Adipose tissue (tissue), 3 donors: Measurements from ENCODE around the gene RCSD1. TPM values are rescaled to one million over a fixed set of nuclear protein-coding genes. Genes with fewer than 3 reads are reported as not detected.
"Not testable (repeated sequence)": the region's sequence is repeated elsewhere in the genome, so short reads cannot be mapped to it uniquely, and the experiment has no call there.

Source experiments
- H3K27ac ChIP-seq: one replicate; pipeline ENCODE4 v1.5.1; 2013; ENCODE audit warnings: low read depth, low read length
- WGBS, 3 donors: extraction: QIAGEN DNeasy Blood & Tissue Kit; methylation state at CpG; one replicate each; pipeline ENCODE4 v1.1.7; 2013; 5-methylcytosine and 5-hydroxymethylcytosine counted together
- polyA plus RNA-seq, 3 donors: library from polyadenylated mRNA; stranded (reverse); fragments of 200-250 nt; gene quantifications; one replicate each; pipeline ENCODE4 v1.2.3, GENCODE V29; 2013
- donor health status: healthy with polysubstance abuse.
- donor health status: Bipolar disorder and iron deficiency.
- donor health status: healthy.

The RCSD1 gene, protein sequence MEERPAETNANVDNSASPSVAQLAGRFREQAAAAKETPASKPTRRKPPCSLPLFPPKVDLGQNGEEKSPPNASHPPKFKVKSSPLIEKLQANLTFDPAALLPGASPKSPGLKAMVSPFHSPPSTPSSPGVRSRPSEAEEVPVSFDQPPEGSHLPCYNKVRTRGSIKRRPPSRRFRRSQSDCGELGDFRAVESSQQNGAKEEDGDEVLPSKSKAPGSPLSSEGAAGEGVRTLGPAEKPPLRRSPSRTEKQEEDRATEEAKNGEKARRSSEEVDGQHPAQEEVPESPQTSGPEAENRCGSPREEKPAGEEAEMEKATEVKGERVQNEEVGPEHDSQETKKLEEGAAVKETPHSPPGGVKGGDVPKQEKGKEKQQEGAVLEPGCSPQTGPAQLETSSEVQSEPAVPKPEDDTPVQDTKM
- 10 to 100 TPM in 1 of 3 donors, 1 to 10 TPM in 2; 2.2 to 13.5 (median 6.7) TPM for polyA plus RNA-seq

DNA sequence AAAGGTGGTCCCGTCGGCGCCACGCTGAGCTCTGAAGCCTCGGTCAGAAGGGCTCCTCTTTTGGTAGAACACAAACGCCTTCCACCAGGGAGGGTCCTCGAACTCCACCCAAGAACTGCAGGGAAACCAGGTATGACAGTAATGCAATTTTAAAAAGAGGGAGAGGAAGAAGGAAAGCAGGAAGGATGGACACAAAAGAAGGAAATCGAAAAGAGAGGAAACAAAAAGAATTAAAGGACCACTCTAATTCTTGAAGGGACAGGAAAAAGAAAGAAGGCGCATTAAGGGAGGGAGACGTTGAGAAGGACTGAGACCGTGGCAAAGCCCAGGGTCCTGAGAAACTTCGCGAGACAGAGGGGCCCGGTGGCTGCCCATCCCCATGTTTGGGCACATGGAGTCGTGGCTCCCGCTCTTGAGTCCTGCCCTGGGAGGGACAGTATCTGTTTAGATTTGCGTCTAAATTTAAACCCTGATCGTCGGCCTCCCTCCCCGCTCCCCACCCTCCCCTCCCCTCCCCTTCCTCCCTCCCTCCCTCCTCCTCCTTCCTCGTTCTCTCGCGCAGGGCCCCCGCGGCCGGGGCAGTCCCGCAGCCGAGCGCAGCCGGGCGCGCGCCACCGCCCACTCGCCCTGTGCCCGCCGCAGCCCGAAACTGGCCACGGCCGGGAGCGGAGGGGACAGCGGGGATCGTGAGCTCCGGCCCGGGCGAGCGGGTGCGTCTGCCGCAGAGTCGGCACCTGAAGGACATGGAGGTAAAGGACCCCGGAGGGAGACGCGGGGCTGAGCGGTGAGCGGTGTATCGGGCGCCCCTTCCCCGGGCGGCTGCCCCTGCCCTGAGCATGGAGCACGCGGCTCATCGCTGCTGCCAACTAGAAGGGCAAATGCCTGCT is at the start of gene RCSD1:
TSS of gene RCSD1 (plus strand) at position 552 of the 887 bp plus-strand sequence. CDS start at position 744, 192 bp downstream.
- WGBS, 3 donors = 5 to 11% (median 6%) methylated on average over 39 to 62 of the region's 62 CpGs

DNA sequence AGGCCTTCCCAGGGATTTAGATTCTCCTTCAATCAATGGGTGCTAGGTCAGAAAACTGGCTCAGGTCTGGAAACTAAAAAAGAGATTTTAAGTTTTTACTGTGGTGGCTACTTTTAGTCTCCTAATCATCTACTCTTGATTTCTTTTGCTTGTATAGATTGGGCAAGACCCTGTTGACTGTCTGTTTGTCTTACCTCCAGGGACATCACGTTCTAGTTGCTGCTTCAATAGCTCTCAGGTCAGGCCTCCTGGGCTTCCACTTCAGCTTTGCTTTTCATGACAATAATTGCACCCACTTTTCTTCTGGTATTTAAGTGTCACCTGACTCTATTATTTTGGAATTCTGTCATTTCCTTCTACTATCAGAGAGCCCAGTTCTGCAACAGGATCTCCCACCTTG is 48.0 kb upstream of the RCSD1 start:
- 82 to 100% (median 92%) methylated on average over 1 of the region's 1 CpG for WGBS, 3 donors
- no peak overlapping the region for H3K27ac ChIP-seq

More for the DNA sequence above, at the start of gene RCSD1:
- H3K27ac ChIP-seq = no peak within 1 kb of the TSS

DNA sequence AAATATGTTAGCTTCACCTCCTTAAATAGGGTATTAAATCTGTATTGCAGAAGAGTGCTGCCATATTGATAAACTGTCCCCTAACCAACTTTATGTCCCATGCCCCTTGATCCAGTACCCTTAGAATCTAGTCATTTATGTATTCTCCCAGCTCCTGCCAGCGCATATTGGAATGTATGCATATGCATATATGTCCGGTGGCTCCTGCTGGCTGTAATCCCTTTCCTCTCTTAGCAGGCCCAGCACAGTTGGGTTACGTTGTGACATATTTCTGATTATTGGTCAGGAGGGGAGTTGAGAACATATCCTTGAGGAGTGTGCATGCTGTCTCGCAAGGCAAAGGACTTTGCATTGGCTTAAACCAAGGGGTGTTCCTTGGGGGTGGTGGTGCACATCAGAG is 47.3 kb upstream of the RCSD1 start:
- WGBS, 3 donors = 97 to 98% (median 97%) methylated on average over 4 of the region's 4 CpGs

DNA sequence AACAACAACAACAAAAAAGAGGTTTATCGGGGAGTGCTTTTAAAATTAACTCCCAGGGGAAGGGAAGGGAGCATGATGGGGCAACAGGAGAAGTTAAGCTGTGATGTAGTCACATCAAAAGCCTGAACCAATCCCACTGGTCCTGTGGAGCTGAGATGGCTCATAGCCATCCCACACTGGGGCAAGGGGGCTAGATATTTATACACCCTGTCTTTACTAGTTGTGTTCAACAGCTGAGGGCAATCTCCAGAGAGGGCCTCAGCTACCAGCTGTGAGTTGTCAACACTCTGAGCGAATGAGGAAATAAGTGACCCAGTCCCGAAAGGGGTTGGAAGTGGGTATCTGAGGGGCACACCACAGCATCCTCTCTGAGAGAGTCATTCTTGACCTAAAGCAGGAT is 45.5 kb upstream of the RCSD1 start:
- no peak overlapping the region for H3K27ac ChIP-seq
- WGBS, 3 donors = 76 to 83% (median 80%) methylated on average over 3 of the region's 3 CpGs

More for the DNA sequence above, 47.3 kb upstream of the RCSD1 start:
- H3K27ac ChIP-seq = no peak overlapping the region

DNA sequence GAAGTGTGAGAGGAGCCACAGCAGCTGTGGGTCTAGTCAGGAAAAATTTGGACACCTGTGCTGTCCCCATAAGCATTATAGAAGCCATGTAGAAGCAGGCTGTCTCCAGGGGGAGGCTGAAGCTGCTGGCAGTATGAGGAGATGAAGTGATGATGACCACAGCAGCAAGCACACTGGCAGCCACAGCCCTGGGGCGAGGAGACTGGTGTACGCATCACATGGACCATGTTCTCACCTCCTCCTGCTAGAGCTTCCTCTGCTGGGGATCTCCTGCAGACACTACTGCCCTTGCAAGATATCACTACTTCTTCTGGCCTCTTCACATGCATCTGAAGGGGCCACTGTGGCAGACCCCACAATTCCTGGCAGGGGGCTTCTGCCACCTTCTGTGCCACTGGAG is 42.7 kb upstream of the RCSD1 start:
- no peak overlapping the region for H3K27ac ChIP-seq
- WGBS, 3 donors = 94 to 100% (median 97%) methylated on average over 2 of the region's 2 CpGs

DNA sequence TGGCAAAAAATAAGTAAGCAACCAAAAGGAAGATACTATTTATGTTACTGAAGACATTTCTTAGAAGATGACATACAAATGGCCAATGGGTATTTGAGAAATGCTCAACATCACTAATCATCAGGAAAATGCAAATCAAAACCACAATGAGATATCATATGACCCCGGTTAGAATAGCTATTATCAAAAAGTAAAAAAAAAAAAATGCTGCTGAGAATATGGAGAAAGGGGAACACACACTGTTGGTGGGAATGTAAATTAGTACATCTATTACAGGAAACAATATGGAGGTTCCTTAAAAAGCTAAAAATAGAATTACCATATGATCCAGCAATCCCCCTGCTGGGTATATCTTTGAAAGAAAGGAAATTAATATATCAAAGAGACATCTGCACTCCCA is 42.2 kb upstream of the RCSD1 start:
- WGBS, 3 donors = 71 to 83% (median 75%) methylated on average over 1 of the region's 1 CpG
- H3K27ac ChIP-seq = no peak overlapping the region

DNA sequence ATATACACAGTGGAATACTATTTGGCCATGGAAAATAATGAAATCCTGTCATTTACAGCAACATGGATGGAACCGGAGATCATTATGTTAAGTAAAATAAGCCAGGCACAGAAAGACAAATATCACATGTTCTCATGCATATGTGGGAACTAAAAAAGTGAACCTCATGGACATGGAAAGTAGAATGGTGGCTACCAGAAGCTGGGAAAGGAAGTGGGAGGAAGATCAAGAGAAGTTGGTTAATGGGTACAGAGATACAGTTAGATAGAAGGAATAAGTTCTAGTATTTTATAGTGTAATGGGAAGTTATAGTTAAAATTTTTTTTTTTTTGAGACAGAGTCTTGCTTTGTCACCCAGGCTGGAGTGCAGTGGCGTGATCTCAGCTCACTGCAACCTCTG is 41.7 kb upstream of the RCSD1 start:
- H3K27ac ChIP-seq = no peak overlapping the region
- 85 to 97% (median 95%) methylated on average over 1 to 2 of the region's 2 CpGs for WGBS, 3 donors

DNA sequence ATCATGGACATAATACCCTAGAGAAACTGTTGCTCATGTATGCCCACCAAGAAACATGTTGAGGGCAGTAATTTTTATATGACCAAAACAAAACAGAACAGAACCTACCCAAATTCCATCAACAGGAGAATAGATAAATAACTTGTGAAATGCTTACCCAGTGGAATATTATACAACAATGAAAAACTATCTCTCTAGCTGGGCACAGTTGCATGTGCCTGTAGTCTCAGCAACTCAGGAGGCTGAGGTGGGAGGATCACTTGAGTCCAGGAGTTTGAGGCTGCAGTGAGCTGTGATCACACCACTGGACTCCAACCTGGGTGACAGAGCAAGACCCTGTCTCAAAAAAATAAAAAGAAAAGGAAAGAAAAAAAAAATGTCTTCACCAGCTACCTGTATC is 37.6 kb upstream of the RCSD1 start:
- H3K27ac ChIP-seq = no peak overlapping the region

DNA sequence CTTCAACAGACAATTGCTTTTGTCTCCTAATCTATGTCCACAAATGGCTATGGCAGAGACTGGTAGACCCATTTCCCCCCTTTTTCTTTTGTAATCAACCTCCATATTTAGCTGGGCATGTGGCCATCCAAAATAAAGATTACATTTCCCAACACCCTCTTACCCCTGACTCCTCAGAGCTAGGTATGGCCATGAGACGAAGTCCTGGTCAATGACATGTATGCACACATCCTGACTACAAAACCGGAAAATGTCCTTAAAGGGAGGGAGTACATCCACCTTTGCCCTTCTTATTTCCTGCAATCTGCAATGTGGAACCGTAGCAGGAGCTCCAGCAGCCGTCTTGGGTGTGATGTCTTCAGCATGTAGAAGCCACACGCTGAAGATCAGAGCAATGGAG is 36.2 kb upstream of the RCSD1 start:
- 66 to 77% (median 69%) methylated on average over 5 of the region's 5 CpGs for WGBS, 3 donors
- no peak overlapping the region for H3K27ac ChIP-seq

DNA sequence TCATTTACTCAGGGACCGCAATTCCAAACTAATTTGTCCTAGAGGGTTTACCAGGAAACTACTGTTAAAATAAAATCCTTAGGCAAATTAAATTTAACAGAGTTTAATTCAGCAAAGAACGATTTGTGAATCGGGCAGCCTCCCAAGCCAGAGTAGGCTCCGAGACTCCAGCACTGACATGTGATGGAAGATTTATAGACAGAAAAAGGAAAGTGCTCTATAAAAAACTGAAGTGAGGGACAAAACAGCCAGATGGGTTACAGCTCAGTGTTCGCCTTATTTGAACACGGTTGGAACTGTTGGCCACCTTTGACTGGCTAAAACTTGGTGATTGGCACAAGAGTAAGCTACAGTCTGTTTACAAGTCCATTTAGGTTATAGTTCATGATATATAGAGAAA is 35.2 kb upstream of the RCSD1 start:
- WGBS, 3 donors = 50 to 62% (median 56%) methylated on average over 6 of the region's 6 CpGs

DNA sequence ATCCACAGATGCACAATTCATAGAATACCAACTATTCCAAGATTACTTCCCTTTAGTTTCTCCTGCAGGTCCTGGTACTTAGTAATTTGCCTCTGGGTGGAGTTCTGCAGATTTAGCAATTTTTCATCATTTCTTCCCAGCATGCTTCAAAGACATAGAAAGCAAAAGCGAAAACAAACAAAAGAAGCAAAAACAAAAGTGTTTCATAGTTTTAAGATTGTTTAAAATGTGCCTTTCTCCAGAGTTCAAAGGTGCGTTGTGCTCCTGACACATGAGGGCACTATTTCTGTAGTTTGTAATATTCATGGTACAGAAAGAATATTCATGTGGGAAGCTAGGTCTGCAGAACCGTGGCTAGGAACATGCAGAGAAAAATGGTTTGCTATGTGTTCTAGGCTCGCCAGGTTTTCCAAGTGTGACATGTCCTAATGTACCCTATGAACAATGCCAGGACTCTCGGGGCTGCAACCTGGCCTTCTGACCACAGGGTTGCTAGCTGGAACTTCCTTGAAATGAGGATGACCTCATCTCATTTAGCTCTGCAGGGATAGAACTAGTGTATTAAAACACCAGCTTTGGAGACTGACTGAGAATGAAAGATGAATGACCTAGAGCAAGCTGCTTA is 30.0 kb upstream of the RCSD1 start:
- H3K27ac ChIP-seq = no peak overlapping the region
- 8 to 17% (median 10%) methylated on average over 5 of the region's 5 CpGs for WGBS, 3 donors

More for the DNA sequence above, 35.2 kb upstream of the RCSD1 start:
- H3K27ac ChIP-seq = no peak overlapping the region

DNA sequence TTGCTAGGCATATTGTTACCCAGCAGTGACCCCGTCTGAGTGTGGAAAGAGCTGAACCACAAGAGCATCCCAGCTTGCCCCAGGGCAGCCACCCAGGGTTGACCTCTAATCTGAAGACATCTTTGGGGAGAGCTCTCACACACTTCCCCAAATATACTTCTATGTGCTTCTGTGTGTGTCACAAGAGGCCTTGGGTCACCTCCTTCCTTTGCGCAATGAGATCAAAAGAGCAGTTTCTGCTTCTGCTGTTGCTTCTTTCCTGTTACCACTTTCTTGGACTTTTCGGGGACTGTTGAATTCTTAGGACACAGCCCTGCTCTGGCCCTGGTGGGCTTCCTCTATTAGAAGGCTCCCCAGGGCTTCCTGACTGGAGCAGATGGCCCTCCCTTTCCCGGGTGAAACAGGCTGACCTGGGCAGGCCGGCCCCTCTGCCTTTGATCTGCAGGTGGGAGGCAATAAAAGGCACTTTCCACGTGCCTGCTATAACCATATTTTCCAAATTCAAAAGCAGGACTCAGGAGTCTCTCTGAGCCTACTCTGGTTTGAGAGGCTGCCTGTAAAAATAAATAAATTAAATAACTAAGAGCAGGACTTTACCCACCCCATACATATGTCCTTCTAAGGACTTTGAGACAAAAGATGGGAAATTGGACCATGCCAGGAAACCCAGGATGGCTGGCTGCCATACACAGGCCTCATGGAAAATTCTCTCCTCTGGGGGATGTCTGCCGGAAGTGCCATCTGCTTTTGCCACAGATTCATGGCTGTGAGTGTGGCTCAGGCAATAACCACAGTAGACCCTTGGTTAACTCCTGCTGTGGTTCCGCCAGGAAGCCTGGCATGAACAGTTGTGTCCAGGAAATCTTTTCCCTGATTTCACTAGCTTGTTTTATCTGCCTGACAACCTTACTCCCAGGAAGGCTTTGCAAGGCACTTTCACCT is 28.3 kb upstream of the RCSD1 start:
- no peak overlapping the region for H3K27ac ChIP-seq
- WGBS, 3 donors = 39 to 75% (median 44%) methylated on average over 8 of the region's 8 CpGs

DNA sequence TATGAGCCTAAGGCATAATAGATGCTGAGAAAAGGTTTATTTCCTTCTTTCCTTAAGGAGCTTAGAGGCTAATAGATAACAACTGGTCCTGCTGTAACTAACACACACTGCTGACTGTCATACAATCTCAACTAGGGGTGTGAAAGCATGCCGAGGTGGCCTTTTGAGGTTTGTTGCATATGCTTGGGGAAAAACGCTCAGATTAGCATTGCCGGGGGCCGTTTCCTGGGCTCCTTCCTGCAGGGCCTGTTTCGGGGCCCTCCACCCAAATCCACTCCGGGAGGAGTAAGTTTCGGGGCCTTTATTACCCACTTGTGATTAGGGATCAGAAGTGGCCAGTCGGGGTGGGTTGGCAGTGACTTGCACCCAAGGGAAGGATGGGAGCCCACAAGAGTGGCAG is 27.2 kb upstream of the RCSD1 start:
- 62 to 74% (median 62%) methylated on average over 8 of the region's 8 CpGs for WGBS, 3 donors
- no peak overlapping the region for H3K27ac ChIP-seq

DNA sequence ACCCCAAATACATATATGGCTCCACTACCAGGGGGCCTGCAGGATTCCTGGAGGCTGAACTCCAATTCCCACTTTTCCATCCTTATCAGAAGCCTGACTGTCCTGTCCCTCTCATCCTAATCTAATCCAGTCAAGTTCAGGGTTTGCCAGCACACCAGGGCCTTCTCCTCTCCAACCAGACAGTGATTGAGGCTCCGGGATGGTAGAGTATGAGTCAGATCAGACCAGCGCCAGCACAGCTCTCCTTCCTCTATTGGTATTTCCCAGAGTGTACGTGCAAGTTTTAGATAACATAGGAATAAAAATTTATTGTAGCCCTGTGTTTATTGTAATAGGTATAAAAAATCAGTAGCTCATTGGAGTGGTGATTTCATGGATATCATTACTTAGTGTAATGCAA is 24.5 kb upstream of the RCSD1 start:
- WGBS, 3 donors = 79 to 93% (median 84%) methylated on average over 3 of the region's 3 CpGs
- H3K27ac ChIP-seq = no peak overlapping the region

DNA sequence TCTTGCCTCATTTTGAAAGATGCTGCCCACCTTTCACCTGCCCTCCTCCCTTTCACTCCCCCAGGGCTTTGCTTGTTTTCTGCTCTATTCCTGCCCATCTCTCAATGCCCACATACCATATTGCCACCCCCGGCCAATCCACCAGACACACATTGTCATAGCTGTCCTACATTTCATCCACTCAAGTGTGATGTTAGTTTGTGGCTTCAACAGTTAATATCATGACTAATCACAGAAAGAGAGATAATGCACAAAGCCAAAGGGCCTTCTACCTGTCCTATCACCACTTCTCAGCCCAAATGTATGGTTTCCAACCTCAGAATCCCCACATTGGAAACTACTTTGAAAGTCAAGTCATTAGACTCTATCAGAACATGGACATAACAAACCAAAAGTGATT is 18.0 kb upstream of the RCSD1 start:
- H3K27ac ChIP-seq = no peak overlapping the region
- WGBS, 3 donors = 73 to 85% (median 85%) methylated on average over 1 of the region's 1 CpG

DNA sequence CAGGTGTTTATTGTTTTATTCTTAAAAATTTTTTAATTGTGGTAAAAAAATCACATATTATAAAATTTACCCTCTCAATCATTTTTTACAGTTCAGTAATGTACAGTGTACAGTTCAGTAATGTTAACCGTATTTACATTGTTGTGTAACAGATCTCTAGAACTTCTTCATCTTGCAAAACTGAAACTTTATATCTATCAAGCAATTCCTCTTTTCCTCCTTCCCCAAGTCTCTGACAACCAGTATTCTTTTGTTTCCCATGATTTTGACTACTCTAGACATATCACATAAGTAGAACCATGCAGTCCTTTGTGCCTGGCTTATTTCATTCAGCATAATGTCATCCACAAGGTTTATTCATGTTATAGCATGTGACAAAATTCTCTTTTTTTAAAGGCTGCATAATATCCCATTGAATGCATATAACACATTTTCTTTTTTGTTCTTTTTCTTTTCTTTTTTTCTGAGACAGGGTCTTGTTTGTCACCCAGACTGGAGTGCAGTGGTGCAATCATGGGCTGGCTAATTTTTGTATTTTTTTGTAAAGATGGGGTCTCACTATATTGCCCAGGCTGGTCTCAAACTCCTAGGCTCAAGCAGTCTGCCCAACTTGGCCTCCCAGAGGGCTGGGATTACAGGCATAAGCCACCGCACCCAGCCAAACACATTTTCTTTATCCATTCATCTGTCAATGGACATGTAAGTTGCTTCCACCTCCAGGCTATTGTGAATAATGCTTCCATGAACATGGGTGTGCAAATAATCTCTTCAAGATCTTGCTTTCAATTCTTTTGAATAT is 17.2 kb upstream of the RCSD1 start:
- 68 to 83% (median 81%) methylated on average over 2 of the region's 2 CpGs for WGBS, 3 donors
- no peak overlapping the region for H3K27ac ChIP-seq

DNA sequence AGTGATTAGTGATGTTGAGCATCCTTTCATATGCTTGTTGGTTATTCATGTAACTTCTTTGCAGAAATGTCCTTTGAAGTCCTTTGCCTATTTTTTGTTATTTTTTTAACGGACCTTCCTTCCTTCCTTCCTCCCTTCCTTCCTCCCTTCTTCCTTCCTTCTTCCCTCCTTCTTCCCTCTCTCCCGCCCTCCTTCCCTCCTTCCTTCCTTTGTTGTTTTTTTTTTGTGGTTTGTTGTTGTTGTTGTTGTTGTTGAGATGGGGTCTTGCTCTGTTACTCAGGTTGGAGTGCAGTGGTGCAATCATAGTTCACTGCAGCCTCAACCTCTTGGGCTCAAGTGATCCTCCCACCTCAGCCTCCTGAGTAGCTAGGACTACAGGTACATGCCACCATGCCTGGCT is 16.0 kb upstream of the RCSD1 start:
- 57 to 76% (median 67%) methylated on average over 2 of the region's 2 CpGs for WGBS, 3 donors
- H3K27ac ChIP-seq = not testable (repeated sequence)
